H9 (cell line): ENCODE measurements around the gene NPDC1. TPM values are rescaled to one million over a fixed set of nuclear protein-coding genes. Genes with fewer than 3 reads are reported as not detected.

Experiments used
- DNase-seq: peaks from one replicate; pipeline ENCODE4 v3.0.0-alpha.2; 2017
- H2AFZ ChIP-seq: one replicate; pipeline ENCODE4 v1.6.1; 2013; ENCODE audit warnings: mild to moderate bottlenecking, low read length, control low read depth, moderate library complexity
- H2AK5ac ChIP-seq: 2 replicates; pipeline ENCODE4 v1.6.1; 2013; ENCODE audit warnings: low read length, control low read depth, mixed read lengths; ENCODE audit not compliant: insufficient read length
- H2BK120ac ChIP-seq: one replicate; pipeline ENCODE4 v1.6.1; 2013; ENCODE audit warnings: low read depth, mild to moderate bottlenecking, low read length, control low read depth, inconsistent platforms; ENCODE audit not compliant: poor library complexity, severe bottlenecking
- H2BK12ac ChIP-seq: 2 replicates; pipeline ENCODE4 v1.6.1; 2013; ENCODE audit warnings: low read length, control low read depth, mixed read lengths, low read depth; ENCODE audit not compliant: insufficient read length
- H2BK15ac ChIP-seq: 2 replicates; pipeline ENCODE4 v1.6.1; 2013; ENCODE audit warnings: low read depth, low read length, control low read depth
- H2BK20ac ChIP-seq: one replicate; pipeline ENCODE4 v1.6.1; 2013; ENCODE audit warnings: low read depth, mild to moderate bottlenecking, low read length, control low read depth, inconsistent platforms; ENCODE audit not compliant: poor library complexity, severe bottlenecking
- H2BK5ac ChIP-seq: 2 replicates; pipeline ENCODE4 v1.6.1; 2013; ENCODE audit warnings: low read length, control low read depth, mixed read lengths; ENCODE audit not compliant: insufficient read length
- H3K14ac ChIP-seq: 2 replicates; pipeline ENCODE4 v1.6.1; 2013; ENCODE audit warnings: low read length, control low read depth; ENCODE audit not compliant: insufficient read depth
- H3K18ac ChIP-seq: 2 replicates; pipeline ENCODE4 v1.6.1; 2013; ENCODE audit warnings: low read depth, mild to moderate bottlenecking, mixed read lengths, low read length, control low read depth; ENCODE audit not compliant: insufficient read length
- H3K23ac ChIP-seq: 2 replicates; pipeline ENCODE4 v1.6.1; 2013; ENCODE audit warnings: low read length, control low read depth, mixed read lengths, low read depth; ENCODE audit not compliant: insufficient read length
- H3K23me2 ChIP-seq: 2 replicates; pipeline ENCODE4 v1.6.1; 2013; ENCODE audit warnings: low read depth, mild to moderate bottlenecking, mixed read lengths, low read length, control low read depth; ENCODE audit not compliant: insufficient read length, poor library complexity, severe bottlenecking
- H3K27ac ChIP-seq: 2 replicates; pipeline ENCODE4 v1.5.1; 2013; ENCODE audit warnings: low read length, control low read depth, mixed read lengths, low read depth; ENCODE audit not compliant: insufficient read length
- H3K27me3 ChIP-seq: 2 replicates; pipeline ENCODE4 v1.6.1; 2013; ENCODE audit warnings: low read length, control low read depth, inconsistent platforms; ENCODE audit not compliant: insufficient read depth
- H3K4ac ChIP-seq: 2 replicates; pipeline ENCODE4 v1.6.1; 2013; ENCODE audit warnings: low read depth, mild to moderate bottlenecking, control low read depth, inconsistent platforms, low read length, moderate library complexity
- H3K4me1 ChIP-seq: 2 replicates; pipeline ENCODE4 v1.6.1; 2013; ENCODE audit warnings: low read length, control low read depth, inconsistent platforms; ENCODE audit not compliant: insufficient read depth
- H3K4me2 ChIP-seq: 2 replicates; pipeline ENCODE4 v1.6.1; 2013; ENCODE audit warnings: low read length, control low read depth, mixed read lengths; ENCODE audit not compliant: insufficient read length, insufficient read depth
- H3K56ac ChIP-seq: 2 replicates; pipeline ENCODE4 v1.6.1; 2013; ENCODE audit warnings: low read depth, mild to moderate bottlenecking, mixed read lengths, low read length, control low read depth; ENCODE audit not compliant: insufficient read length
- H3K79me1 ChIP-seq: 2 replicates; pipeline ENCODE4 v1.6.1; 2013; ENCODE audit warnings: low read depth, mild to moderate bottlenecking, moderate library complexity, low read length, control low read depth, inconsistent platforms; ENCODE audit not compliant: insufficient read depth, poor library complexity, severe bottlenecking
- H3K79me2 ChIP-seq: 2 replicates; pipeline ENCODE4 v1.6.1; 2013; ENCODE audit warnings: low read length, control low read depth, inconsistent platforms; ENCODE audit not compliant: insufficient read depth
- H3K9ac ChIP-seq: 2 replicates; pipeline ENCODE4 v1.6.1; 2013; ENCODE audit warnings: low read length, control low read depth, mixed read lengths; ENCODE audit not compliant: insufficient read length; ENCODE audit errors: extremely low read depth
- H3K9me3 ChIP-seq: one replicate; pipeline ENCODE4 v1.6.1; 2013; ENCODE audit warnings: low read depth, low read length, inconsistent platforms; ENCODE audit not compliant: control insufficient read depth
- H3T11ph ChIP-seq: one replicate; pipeline ENCODE4 v1.6.1; 2013; ENCODE audit warnings: mild to moderate bottlenecking, low read length, control low read depth, inconsistent platforms
- H4K20me1 ChIP-seq: one replicate; pipeline ENCODE4 v1.6.1; 2013; ENCODE audit not compliant: control insufficient read depth, insufficient read length, insufficient read depth
- H4K5ac ChIP-seq: 2 replicates; pipeline ENCODE4 v1.6.1; 2013; ENCODE audit warnings: low read depth, mild to moderate bottlenecking, mixed read lengths, low read length, control low read depth; ENCODE audit not compliant: insufficient read length
- H4K8ac ChIP-seq: replicated peaks from 2 replicates; pipeline ENCODE4 v1.6.1; 2013; ENCODE audit warnings: low read length, control low read depth, mixed read lengths, low read depth; ENCODE audit not compliant: insufficient read length
- H4K91ac ChIP-seq: 2 replicates; pipeline ENCODE4 v1.6.1; 2013; ENCODE audit warnings: low read depth, mild to moderate bottlenecking, moderate library complexity, mixed read lengths, low read length, control low read depth; ENCODE audit not compliant: insufficient read length
- H3K27ac Mint-ChIP-seq, 3 experiments: 2 replicates in 2 of 3; 3 replicates in 1 of 3; pipeline ENCODE4 v1.8.0; 2020 to 2021; ENCODE audit warnings: mixed read lengths in 3 of 3, mild to moderate bottlenecking in 1 of 3, moderate library complexity in 1 of 3
- H3K27me3 Mint-ChIP-seq: 2 replicates; pipeline ENCODE4 v1.8.0; 2021; ENCODE audit warnings: low read depth, mild to moderate bottlenecking, moderate library complexity, mixed read lengths
- H3K36me3 Mint-ChIP-seq, 3 experiments: 2 replicates in 2 of 3; 3 replicates in 1 of 3; pipeline ENCODE4 v1.8.0; 2020 to 2021; ENCODE audit warnings: low read depth in 3 of 3, mixed read lengths in 3 of 3; ENCODE audit not compliant: insufficient read depth in 1 of 3
- H3K4me1 Mint-ChIP-seq, 2 experiments: 2 replicates each; pipeline ENCODE4 v1.8.0; 2020; ENCODE audit warnings: mixed read lengths in 2 of 2
- H3K4me3 Mint-ChIP-seq, 2 experiments: 2 replicates in 1 of 2; 3 replicates in 1 of 2; pipeline ENCODE4 v1.8.0; 2020 to 2021; ENCODE audit warnings: mild to moderate bottlenecking in 2 of 2, mixed read lengths in 2 of 2, moderate library complexity in 1 of 2
- H3K9me3 Mint-ChIP-seq, 2 experiments: 2 replicates in 1 of 2; 3 replicates in 1 of 2; pipeline ENCODE4 v1.8.0; 2020; ENCODE audit warnings: mild to moderate bottlenecking in 2 of 2, mixed read lengths in 2 of 2, moderate library complexity in 1 of 2
- WGBS: extraction: QIAGEN DNeasy Blood & Tissue Kit; methylation state at CpG from one replicate; pipeline ENCODE4 v1.1.7; 2013; ENCODE audit warnings: missing lambda C conversion rate, low lambda C conversion rate, mixed read lengths; ENCODE audit not compliant: insufficient read length; ENCODE audit errors: extremely low coverage; 5-methylcytosine and 5-hydroxymethylcytosine counted together
- total RNA-seq: library from RNA; stranded (reverse); gene quantifications from 2 replicates; pipeline ENCODE4 v1.2.1, GENCODE V29; 2021
- TF ChIP-seq, protein P1 (sequence below): fragments of 200-600 bp; sonication (generic); conservative IDR thresholded peaks from 3 replicates; pipeline ENCODE4 v1.8.0; 2021; ENCODE audit warnings: antibody characterized with exemption, mild to moderate bottlenecking

The NPDC1 gene
- total RNA-seq, 1 experiment from 2014 or later, result 57.6 TPM

DNA sequence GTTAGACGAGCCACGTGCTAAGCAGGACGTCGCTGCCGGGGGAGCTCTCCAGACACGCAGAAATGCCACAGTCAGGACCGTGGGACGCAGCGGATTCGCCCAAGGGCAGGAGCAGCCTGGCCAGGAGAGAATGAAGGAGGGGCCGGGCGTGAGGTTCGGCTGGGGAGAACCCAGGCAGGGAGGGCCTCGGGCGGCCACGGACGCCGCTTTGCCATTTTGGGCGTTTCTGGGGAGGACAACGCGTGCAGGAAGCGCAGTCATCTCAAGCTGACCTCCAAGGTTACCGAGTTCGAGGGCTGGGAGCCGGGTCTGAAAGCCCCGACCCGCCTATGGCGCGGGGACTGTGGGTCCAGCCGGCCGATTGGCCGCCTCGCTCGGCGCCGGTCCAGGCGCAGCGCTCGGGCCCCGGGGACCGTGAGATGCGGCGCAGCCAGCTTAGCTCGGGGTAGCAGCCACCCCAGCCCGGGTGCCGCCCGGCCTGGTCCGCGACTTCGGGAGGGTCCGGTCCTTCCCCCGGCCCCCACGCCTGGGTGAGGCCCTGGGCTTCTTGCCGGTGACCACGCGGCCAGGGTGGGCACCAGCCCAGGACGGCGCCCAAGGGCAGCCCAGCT, 40.0 kb upstream of the NPDC1 start:
- H2AFZ ChIP-seq, result no peak overlapping the region
- no peak overlapping the region for H3K9ac ChIP-seq

More for the DNA sequence above, 40.0 kb upstream of the NPDC1 start:
- Histone ChIP-seq H3K79me1 (no peaks in the 10 kb centered on the region), H3K27me3 (no peaks in the 10 kb centered on the region), H4K8ac (no peak overlapping the region), H3K4ac (no peak overlapping the region), H2BK5ac (no peak overlapping the region), H3K79me2 (no peaks in the 10 kb centered on the region), H3K27ac (no peak overlapping the region), H2BK120ac (no peak overlapping the region), H3K14ac (0 out of 2 replicates have a peak overlapping the region, but pooled peaks have one; percentile 19), H3K56ac (no peak overlapping the region), H4K5ac (no peak overlapping the region), H3K18ac (no peak overlapping the region), H2BK20ac (no peak overlapping the region), H3K4me2 (peak overlapping the region; percentile 79), H3K23ac (no peak overlapping the region), H3T11ph (no peak overlapping the region), H3K23me2 (peaks cover 12% of the 10 kb centered on the region), H3K9me3 (no peaks in the 10 kb centered on the region), H4K91ac (no peak overlapping the region), H3K4me1 (no peaks in the 10 kb centered on the region), H2BK15ac (no peak overlapping the region), H2AK5ac (no peak overlapping the region), H2BK12ac (no peak overlapping the region), H4K20me1 (no peaks in the 10 kb centered on the region)
- Mint-ChIP-seq H3K4me3 (peak overlapping the region; percentile 74 to 93), H3K36me3 (peaks cover 0 to 9% (median 4%) of the 10 kb centered on the region in 3 experiments; a peak in 3 of 7 replicates), H3K4me1 (peaks cover 17 to 21% of the 10 kb centered on the region in 2 experiments), H3K9me3 (no peaks in the 10 kb centered on the region), H3K27ac (no peak overlapping the region), H3K27me3 (peaks cover 10% of the 10 kb centered on the region)
- no CpG with 5 or more reads among the region's 58 CpGs for WGBS
- no peak for DNase-seq
- TF ChIP-seq, protein P1, sequence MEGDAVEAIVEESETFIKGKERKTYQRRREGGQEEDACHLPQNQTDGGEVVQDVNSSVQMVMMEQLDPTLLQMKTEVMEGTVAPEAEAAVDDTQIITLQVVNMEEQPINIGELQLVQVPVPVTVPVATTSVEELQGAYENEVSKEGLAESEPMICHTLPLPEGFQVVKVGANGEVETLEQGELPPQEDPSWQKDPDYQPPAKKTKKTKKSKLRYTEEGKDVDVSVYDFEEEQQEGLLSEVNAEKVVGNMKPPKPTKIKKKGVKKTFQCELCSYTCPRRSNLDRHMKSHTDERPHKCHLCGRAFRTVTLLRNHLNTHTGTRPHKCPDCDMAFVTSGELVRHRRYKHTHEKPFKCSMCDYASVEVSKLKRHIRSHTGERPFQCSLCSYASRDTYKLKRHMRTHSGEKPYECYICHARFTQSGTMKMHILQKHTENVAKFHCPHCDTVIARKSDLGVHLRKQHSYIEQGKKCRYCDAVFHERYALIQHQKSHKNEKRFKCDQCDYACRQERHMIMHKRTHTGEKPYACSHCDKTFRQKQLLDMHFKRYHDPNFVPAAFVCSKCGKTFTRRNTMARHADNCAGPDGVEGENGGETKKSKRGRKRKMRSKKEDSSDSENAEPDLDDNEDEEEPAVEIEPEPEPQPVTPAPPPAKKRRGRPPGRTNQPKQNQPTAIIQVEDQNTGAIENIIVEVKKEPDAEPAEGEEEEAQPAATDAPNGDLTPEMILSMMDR, result no peak
